H9 (cell line): ENCODE measurements around the gene PHKG2. TPM values are rescaled to one million over a fixed set of nuclear protein-coding genes. Genes with fewer than 3 reads are reported as not detected.

Experiments
- DNase-seq: peaks from one replicate; pipeline ENCODE4 v3.0.0-alpha.2; 2017
- H2AFZ ChIP-seq: one replicate; pipeline ENCODE4 v1.6.1; 2013; ENCODE audit warnings: mild to moderate bottlenecking, low read length, control low read depth, moderate library complexity
- H2AK5ac ChIP-seq: 2 replicates; pipeline ENCODE4 v1.6.1; 2013; ENCODE audit warnings: low read length, control low read depth, mixed read lengths; ENCODE audit not compliant: insufficient read length
- H2BK120ac ChIP-seq: one replicate; pipeline ENCODE4 v1.6.1; 2013; ENCODE audit warnings: low read depth, mild to moderate bottlenecking, low read length, control low read depth, inconsistent platforms; ENCODE audit not compliant: poor library complexity, severe bottlenecking
- H2BK12ac ChIP-seq: 2 replicates; pipeline ENCODE4 v1.6.1; 2013; ENCODE audit warnings: low read length, control low read depth, mixed read lengths, low read depth; ENCODE audit not compliant: insufficient read length
- H2BK15ac ChIP-seq: 2 replicates; pipeline ENCODE4 v1.6.1; 2013; ENCODE audit warnings: low read depth, low read length, control low read depth
- H2BK20ac ChIP-seq: one replicate; pipeline ENCODE4 v1.6.1; 2013; ENCODE audit warnings: low read depth, mild to moderate bottlenecking, low read length, control low read depth, inconsistent platforms; ENCODE audit not compliant: poor library complexity, severe bottlenecking
- H2BK5ac ChIP-seq: 2 replicates; pipeline ENCODE4 v1.6.1; 2013; ENCODE audit warnings: low read length, control low read depth, mixed read lengths; ENCODE audit not compliant: insufficient read length
- H3K14ac ChIP-seq: 2 replicates; pipeline ENCODE4 v1.6.1; 2013; ENCODE audit warnings: low read length, control low read depth; ENCODE audit not compliant: insufficient read depth
- H3K18ac ChIP-seq: 2 replicates; pipeline ENCODE4 v1.6.1; 2013; ENCODE audit warnings: low read depth, mild to moderate bottlenecking, mixed read lengths, low read length, control low read depth; ENCODE audit not compliant: insufficient read length
- H3K23ac ChIP-seq: 2 replicates; pipeline ENCODE4 v1.6.1; 2013; ENCODE audit warnings: low read length, control low read depth, mixed read lengths, low read depth; ENCODE audit not compliant: insufficient read length
- H3K23me2 ChIP-seq: 2 replicates; pipeline ENCODE4 v1.6.1; 2013; ENCODE audit warnings: low read depth, mild to moderate bottlenecking, mixed read lengths, low read length, control low read depth; ENCODE audit not compliant: insufficient read length, poor library complexity, severe bottlenecking
- H3K27ac ChIP-seq: 2 replicates; pipeline ENCODE4 v1.5.1; 2013; ENCODE audit warnings: low read length, control low read depth, mixed read lengths, low read depth; ENCODE audit not compliant: insufficient read length
- H3K27me3 ChIP-seq: 2 replicates; pipeline ENCODE4 v1.6.1; 2013; ENCODE audit warnings: low read length, control low read depth, inconsistent platforms; ENCODE audit not compliant: insufficient read depth
- H3K4ac ChIP-seq: 2 replicates; pipeline ENCODE4 v1.6.1; 2013; ENCODE audit warnings: low read depth, mild to moderate bottlenecking, control low read depth, inconsistent platforms, low read length, moderate library complexity
- H3K4me1 ChIP-seq: 2 replicates; pipeline ENCODE4 v1.6.1; 2013; ENCODE audit warnings: low read length, control low read depth, inconsistent platforms; ENCODE audit not compliant: insufficient read depth
- H3K4me2 ChIP-seq: 2 replicates; pipeline ENCODE4 v1.6.1; 2013; ENCODE audit warnings: low read length, control low read depth, mixed read lengths; ENCODE audit not compliant: insufficient read length, insufficient read depth
- H3K56ac ChIP-seq: 2 replicates; pipeline ENCODE4 v1.6.1; 2013; ENCODE audit warnings: low read depth, mild to moderate bottlenecking, mixed read lengths, low read length, control low read depth; ENCODE audit not compliant: insufficient read length
- H3K79me1 ChIP-seq: 2 replicates; pipeline ENCODE4 v1.6.1; 2013; ENCODE audit warnings: low read depth, mild to moderate bottlenecking, moderate library complexity, low read length, control low read depth, inconsistent platforms; ENCODE audit not compliant: insufficient read depth, poor library complexity, severe bottlenecking
- H3K79me2 ChIP-seq: 2 replicates; pipeline ENCODE4 v1.6.1; 2013; ENCODE audit warnings: low read length, control low read depth, inconsistent platforms; ENCODE audit not compliant: insufficient read depth
- H3K9ac ChIP-seq: 2 replicates; pipeline ENCODE4 v1.6.1; 2013; ENCODE audit warnings: low read length, control low read depth, mixed read lengths; ENCODE audit not compliant: insufficient read length; ENCODE audit errors: extremely low read depth
- H3K9me3 ChIP-seq: one replicate; pipeline ENCODE4 v1.6.1; 2013; ENCODE audit warnings: low read depth, low read length, inconsistent platforms; ENCODE audit not compliant: control insufficient read depth
- H3T11ph ChIP-seq: one replicate; pipeline ENCODE4 v1.6.1; 2013; ENCODE audit warnings: mild to moderate bottlenecking, low read length, control low read depth, inconsistent platforms
- H4K20me1 ChIP-seq: one replicate; pipeline ENCODE4 v1.6.1; 2013; ENCODE audit not compliant: control insufficient read depth, insufficient read length, insufficient read depth
- H4K5ac ChIP-seq: 2 replicates; pipeline ENCODE4 v1.6.1; 2013; ENCODE audit warnings: low read depth, mild to moderate bottlenecking, mixed read lengths, low read length, control low read depth; ENCODE audit not compliant: insufficient read length
- H4K8ac ChIP-seq: replicated peaks from 2 replicates; pipeline ENCODE4 v1.6.1; 2013; ENCODE audit warnings: low read length, control low read depth, mixed read lengths, low read depth; ENCODE audit not compliant: insufficient read length
- H4K91ac ChIP-seq: 2 replicates; pipeline ENCODE4 v1.6.1; 2013; ENCODE audit warnings: low read depth, mild to moderate bottlenecking, moderate library complexity, mixed read lengths, low read length, control low read depth; ENCODE audit not compliant: insufficient read length
- H3K27ac Mint-ChIP-seq, 3 experiments: 2 replicates in 2 of 3; 3 replicates in 1 of 3; pipeline ENCODE4 v1.8.0; 2020 to 2021; ENCODE audit warnings: mixed read lengths in 3 of 3, mild to moderate bottlenecking in 1 of 3, moderate library complexity in 1 of 3
- H3K27me3 Mint-ChIP-seq: 2 replicates; pipeline ENCODE4 v1.8.0; 2021; ENCODE audit warnings: low read depth, mild to moderate bottlenecking, moderate library complexity, mixed read lengths
- H3K36me3 Mint-ChIP-seq, 3 experiments: 2 replicates in 2 of 3; 3 replicates in 1 of 3; pipeline ENCODE4 v1.8.0; 2020 to 2021; ENCODE audit warnings: low read depth in 3 of 3, mixed read lengths in 3 of 3; ENCODE audit not compliant: insufficient read depth in 1 of 3
- H3K4me1 Mint-ChIP-seq, 2 experiments: 2 replicates each; pipeline ENCODE4 v1.8.0; 2020; ENCODE audit warnings: mixed read lengths in 2 of 2
- H3K4me3 Mint-ChIP-seq, 2 experiments: 2 replicates in 1 of 2; 3 replicates in 1 of 2; pipeline ENCODE4 v1.8.0; 2020 to 2021; ENCODE audit warnings: mild to moderate bottlenecking in 2 of 2, mixed read lengths in 2 of 2, moderate library complexity in 1 of 2
- H3K9me3 Mint-ChIP-seq, 2 experiments: 2 replicates in 1 of 2; 3 replicates in 1 of 2; pipeline ENCODE4 v1.8.0; 2020; ENCODE audit warnings: mild to moderate bottlenecking in 2 of 2, mixed read lengths in 2 of 2, moderate library complexity in 1 of 2
- CTCF ChIP-seq: fragments of 200-600 bp; sonication (generic); conservative IDR thresholded peaks from 3 replicates; pipeline ENCODE4 v1.8.0; 2021; ENCODE audit warnings: antibody characterized with exemption, mild to moderate bottlenecking
- WGBS: extraction: QIAGEN DNeasy Blood & Tissue Kit; methylation state at CpG from one replicate; pipeline ENCODE4 v1.1.7; 2013; ENCODE audit warnings: missing lambda C conversion rate, low lambda C conversion rate, mixed read lengths; ENCODE audit not compliant: insufficient read length; ENCODE audit errors: extremely low coverage; 5-methylcytosine and 5-hydroxymethylcytosine counted together
- total RNA-seq: library from RNA; stranded (reverse); gene quantifications from 2 replicates; pipeline ENCODE4 v1.2.1, GENCODE V29; 2021

The PHKG2 gene
- total RNA-seq, 1 experiment from 2014 or later: 46.6 TPM

GRCh38 chr16:30743716-30744115, 4.5 kb upstream of the PHKG2 start:
- no peaks in the 10 kb centered on the region for H3K9me3 Mint-ChIP-seq
- Histone ChIP-seq H3K4ac (no peak overlapping the region), H2AFZ (no peak overlapping the region), H4K5ac (no peak overlapping the region), H2BK5ac (no peak overlapping the region), H2BK15ac (no peak overlapping the region), H3K56ac (no peak overlapping the region), H3T11ph (no peak overlapping the region), H2BK20ac (no peak overlapping the region), H3K23me2 (peaks cover 5% of the 10 kb centered on the region), H2AK5ac (no peak overlapping the region), H3K27ac (no peak overlapping the region), H4K8ac (no peak overlapping the region), H3K4me2 (no peak overlapping the region), H3K9ac (no peak overlapping the region), H3K14ac (no peak overlapping the region), H3K79me1 (no peaks in the 10 kb centered on the region), H3K27me3 (no peaks in the 10 kb centered on the region), H3K4me1 (no peaks in the 10 kb centered on the region), H3K23ac (no peak overlapping the region), H4K91ac (no peak overlapping the region), H3K79me2 (no peaks in the 10 kb centered on the region), H2BK12ac (no peak overlapping the region), H3K9me3 (no peaks in the 10 kb centered on the region), H3K18ac (no peak overlapping the region), H2BK120ac (no peak overlapping the region), H4K20me1 (no peaks in the 10 kb centered on the region)
- H3K27ac Mint-ChIP-seq: peak overlapping the region in 1 of 3 experiments; percentile 26; a peak in 1 of 7 replicates
- no peak for DNase-seq
- H3K36me3 Mint-ChIP-seq: peaks cover 3 to 44% (median 25%) of the 10 kb centered on the region in 3 experiments; a peak in 6 of 7 replicates
- H3K4me3 Mint-ChIP-seq: no peak overlapping the region
- peaks cover 12 to 24% of the 10 kb centered on the region in 2 experiments for H3K4me1 Mint-ChIP-seq
- no CpG with 5 or more reads among the region's 11 CpGs for WGBS
- H3K27me3 Mint-ChIP-seq: no peaks in the 10 kb centered on the region
- no peak for TF ChIP-seq CTCF
